Prostate gland (tissue), 2 donors: ENCODE measurements around the gene GOLGA8Q. TPM values are rescaled to one million over a fixed set of nuclear protein-coding genes. Genes with fewer than 3 reads are reported as not detected.
"Not testable (repeated sequence)": the region's sequence is repeated elsewhere in the genome, so short reads cannot be mapped to it uniquely, and the experiment has no call there.

Source experiments
- DNase-seq: peaks from one replicate; pipeline ENCODE4 v3.0.0-alpha.2; 2019; ENCODE audit warnings: low spot score
- H3K27ac ChIP-seq, 2 donors: fragments of 200-600 bp; sonication (generic); 2 replicates each; pipeline ENCODE4 v1.5.1; 2017 to 2019
- H3K27me3 ChIP-seq: fragments of 200-600 bp; sonication (generic); replicated peaks from 2 replicates; pipeline ENCODE4 v1.5.1; 2019; ENCODE audit not compliant: insufficient read depth
- H3K36me3 ChIP-seq, 2 donors: fragments of 200-600 bp; sonication (generic); 1 replicate in 1 of 2; 2 replicates in 1 of 2; pipeline versions ENCODE4 v1.5.1 to v1.8.1; 2017 to 2019
- H3K4me1 ChIP-seq: fragments of 200-600 bp; sonication (generic); replicated peaks from 2 replicates; pipeline ENCODE4 v1.5.1; 2019
- H3K4me3 ChIP-seq, 2 donors: fragments of 200-600 bp; sonication (generic); 2 replicates each; pipeline ENCODE4 v1.5.1; 2017 to 2019
- H3K9me3 ChIP-seq: fragments of 200-600 bp; sonication (generic); 2 replicates; pipeline ENCODE4 v1.5.1; 2017
- WGBS: methylation state at CpG from one replicate; pipeline ENCODE4 v1.1.5; 2018; 5-methylcytosine and 5-hydroxymethylcytosine counted together
- intact Hi-C: fragments of 100-400 bp; cut with DNase I; formaldehyde crosslinking; loops from one replicate; pipeline ENCODE4 v1.14.2; 2022
- total RNA-seq, 2 donors: library from RNA; depleted of rRNA; stranded (reverse); fragments of >200 nt; gene quantifications; one replicate each; pipeline ENCODE4 v1.1.0, GENCODE V29; 2016

Gene GOLGA8Q, protein sequence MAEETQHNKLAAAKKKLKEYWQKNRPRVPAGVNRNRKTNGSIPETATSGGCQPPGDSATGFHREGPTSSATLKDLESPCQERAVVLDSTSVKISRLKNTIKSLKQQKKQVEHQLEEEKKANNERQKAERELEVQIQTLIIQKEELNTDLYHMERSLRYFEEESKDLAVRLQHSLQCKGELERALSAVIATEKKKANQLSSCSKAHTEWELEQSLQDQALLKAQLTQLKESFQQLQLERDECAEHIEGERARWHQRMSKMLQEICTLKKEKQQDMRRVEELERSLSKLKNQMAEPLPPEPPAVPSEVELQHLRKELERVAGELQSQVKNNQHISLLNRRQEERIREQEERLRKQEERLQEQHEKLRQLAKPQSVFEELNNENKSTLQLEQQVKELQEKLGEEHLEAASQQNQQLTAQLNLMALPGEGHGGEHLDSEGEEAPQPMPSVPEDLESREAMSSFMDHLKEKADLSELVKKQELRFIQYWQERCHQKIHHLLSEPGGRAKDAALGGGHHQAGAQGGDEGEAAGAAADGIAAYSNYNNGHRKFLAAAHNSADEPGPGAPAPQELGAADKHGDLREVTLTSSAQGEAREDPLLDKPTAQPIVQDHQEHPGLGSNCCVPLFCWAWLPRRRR
- total RNA-seq, result 1 to 10 TPM; 1.5 to 2.2 TPM

DNA sequence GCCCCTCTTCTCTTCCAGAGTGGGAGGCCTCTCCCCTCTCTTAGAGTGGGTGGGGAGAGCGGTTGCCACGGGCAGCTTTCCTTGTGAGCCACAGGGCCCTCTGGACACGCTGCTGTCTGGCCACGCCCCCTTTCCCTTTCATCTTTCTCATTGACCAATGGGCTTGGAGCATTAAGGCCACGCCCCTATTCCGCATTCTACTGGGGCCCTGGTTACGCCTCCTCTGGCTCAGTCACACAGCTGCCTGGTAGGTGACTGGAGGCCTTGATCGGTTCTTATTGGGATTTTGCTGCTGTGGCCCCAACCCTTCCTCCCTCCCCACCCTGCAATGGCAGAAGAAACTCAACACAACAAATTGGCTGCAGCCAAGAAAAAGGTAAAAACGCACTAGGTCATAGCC, at the start of gene GOLGA8Q:
Gene GOLGA8Q, plus strand, starts transcription at position 301 of the 400 bp plus-strand sequence. Its CDS starts 28 bp downstream, at position 329.
- H3K36me3 ChIP-seq, intact Hi-C loops, H3K9me3 ChIP-seq, H3K27ac ChIP-seq, DNase-seq, H3K4me3 ChIP-seq, H3K4me1 ChIP-seq, H3K27me3 ChIP-seq: not testable (repeated sequence)
- 97% methylated on average over 4 of the region's 9 CpGs for WGBS

DNA sequence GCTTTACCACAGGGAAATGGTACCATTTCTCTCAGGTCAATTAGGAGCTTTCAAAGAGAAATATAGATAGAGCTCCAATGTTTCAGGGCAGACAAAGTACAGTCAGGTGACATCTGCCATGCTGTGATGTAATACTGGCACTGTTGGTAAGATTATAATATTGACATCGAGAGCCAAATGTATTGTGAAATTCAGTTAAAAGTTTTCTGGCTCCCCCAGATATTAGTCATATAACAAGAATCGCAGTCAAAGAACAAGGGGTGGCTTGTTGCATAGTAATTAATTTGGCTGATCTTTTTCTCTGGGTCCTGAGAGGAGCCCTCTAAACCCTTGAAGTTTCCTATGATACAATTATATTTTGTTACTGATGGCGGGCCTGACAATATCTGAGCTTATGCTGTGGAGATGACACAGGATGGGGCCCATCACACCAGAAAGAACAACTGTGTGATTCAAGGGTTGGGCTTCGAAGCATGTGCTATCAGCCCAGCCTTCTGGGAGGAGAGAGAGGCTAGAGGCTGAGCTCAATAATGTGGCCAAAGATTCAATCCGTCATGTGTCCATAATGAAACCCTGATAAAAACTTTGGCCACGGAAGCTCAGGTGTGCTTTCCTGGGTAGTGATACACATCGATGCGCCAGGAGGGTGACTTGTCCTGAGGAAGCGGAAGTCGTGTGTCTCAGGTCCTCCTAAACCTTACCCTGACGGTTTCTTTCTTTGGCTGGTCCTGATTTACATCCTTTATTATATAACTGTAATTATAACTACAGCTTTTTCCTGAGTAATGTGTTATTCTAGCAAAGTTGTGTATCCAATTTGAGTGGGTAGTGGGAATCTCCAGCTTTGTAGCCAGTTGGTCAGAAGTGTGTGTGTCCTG, 48.7 kb upstream of the GOLGA8Q start:
- intact Hi-C loops, result not testable (repeated sequence)

DNA sequence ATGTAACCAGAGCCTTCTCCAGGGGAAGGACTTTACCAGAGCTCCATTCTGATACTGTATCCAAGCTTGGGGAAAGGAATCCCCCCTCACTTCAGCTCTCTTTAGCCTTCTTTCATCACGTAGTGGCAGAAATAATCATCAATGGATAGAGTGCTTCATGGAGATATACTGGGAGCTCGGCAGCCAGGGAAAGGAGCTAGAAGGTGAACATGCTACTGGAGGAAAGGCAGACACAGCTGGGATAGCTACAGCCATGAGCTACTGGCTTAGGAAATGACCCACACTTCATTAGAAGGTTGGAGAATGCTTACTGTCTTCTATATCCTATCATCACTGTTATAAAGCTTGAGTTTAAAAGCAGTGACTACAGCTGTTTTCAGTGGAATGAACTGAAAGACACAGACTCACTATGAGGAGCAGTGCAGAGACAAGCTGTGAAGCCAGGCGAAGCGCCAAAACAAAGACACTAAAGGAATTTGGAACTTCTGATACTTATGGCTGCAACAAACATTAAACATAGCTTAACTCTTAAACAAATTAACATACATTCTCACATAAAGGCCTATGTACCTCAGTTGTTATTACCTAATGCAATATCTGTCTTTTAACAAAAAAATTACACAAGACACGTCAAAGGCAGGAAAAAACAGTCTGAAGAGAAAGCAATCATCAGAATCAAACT, 47.5 kb upstream of the GOLGA8Q start:
- H3K4me3 ChIP-seq, intact Hi-C loops, H3K36me3 ChIP-seq, DNase-seq, H3K27me3 ChIP-seq, H3K9me3 ChIP-seq, H3K27ac ChIP-seq, H3K4me1 ChIP-seq: not testable (repeated sequence)
- WGBS, result 30% methylated on average over 3 of the region's 5 CpGs

More for the DNA sequence above, 48.7 kb upstream of the GOLGA8Q start:
- DNase-seq, H3K9me3 ChIP-seq, H3K36me3 ChIP-seq, H3K4me3 ChIP-seq, H3K27ac ChIP-seq, H3K27me3 ChIP-seq, H3K4me1 ChIP-seq: not testable (repeated sequence)
- WGBS, result no CpG with 5 or more reads among the region's 11 CpGs

DNA sequence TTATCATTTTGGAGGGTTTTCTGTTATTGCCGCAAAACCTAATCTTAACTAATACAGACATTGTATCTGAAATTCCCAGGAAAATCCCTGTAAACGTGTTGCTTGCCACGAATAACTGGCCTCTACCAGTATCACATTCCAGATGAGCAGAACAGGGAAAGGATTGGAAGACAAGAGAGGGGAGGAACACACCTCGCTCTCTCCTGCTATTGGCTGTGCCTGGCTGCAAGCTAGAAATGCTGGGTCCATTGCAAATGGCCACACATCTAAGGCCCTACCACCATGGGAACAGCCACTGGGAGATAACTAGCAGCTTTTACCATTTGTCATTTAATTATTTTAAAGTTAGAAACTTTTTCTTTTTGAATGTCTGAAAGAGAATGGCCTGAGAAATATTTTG, 37.3 kb upstream of the GOLGA8Q start:
- H3K4me3 ChIP-seq, intact Hi-C loops, DNase-seq, H3K4me1 ChIP-seq, H3K27me3 ChIP-seq, H3K27ac ChIP-seq, H3K9me3 ChIP-seq, H3K36me3 ChIP-seq: not testable (repeated sequence)
- WGBS, result no CpG with 5 or more reads among the region's 4 CpGs

DNA sequence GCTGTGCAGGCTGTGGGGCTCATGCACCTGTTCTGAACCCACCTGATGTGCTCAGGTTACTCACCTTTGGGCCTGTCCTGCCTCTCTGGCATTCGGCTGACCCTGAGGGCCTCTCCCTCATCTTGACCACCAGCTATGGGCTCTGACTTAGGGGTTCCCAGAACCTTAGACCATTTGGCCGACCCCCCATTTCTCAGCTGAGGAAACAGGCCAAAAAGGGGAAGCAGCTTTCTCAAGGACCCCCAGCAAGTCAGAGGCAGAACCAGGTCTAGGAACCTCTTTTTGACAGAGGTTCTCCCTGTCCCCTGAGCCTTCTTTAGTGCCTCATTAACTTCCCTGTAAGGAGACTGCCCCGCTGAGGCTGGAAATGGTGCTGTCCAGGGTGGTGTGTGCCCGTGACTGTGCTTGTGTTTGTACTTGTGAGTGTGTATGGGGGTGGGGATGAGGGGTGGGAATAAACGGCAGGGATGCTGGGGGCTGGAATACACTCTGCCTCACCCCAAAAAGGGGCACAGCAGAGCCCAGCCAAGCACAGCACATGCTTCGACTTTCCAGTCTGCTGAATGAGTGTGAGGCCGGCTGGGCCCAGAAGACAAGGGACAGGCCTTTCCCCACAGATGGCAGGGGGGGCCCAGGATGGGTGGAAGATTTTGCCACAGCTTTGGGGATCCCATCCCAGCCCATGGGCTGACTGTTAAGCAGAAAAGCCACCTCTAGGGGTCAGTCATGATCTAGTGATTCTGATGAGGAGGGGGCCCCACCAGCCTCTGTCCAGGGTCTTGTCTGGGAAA, 28.2 kb upstream of the GOLGA8Q start:
- intact Hi-C loops, H3K27me3 ChIP-seq, H3K4me3 ChIP-seq: not testable (repeated sequence)

DNA sequence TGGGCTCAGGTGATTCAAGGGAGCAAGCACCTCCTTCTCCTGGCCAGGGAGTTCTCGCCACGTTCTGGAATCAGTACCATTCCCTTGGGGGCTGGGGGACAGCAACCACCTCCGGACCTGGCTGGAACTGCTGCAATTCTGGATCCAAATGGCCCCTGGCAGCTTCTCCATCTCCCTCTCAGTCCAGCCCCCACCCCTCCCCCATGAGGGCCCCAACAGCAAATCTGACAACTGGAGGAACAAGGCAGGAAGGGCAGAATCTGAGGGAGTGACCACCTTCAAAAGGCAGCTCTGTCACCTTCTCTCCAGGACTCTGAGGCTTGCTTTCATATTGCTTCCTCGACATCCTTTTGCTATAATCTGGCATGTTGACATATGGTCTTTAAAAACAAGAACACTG, 25.9 kb upstream of the GOLGA8Q start:
- intact Hi-C loops, H3K4me3 ChIP-seq, H3K36me3 ChIP-seq, H3K9me3 ChIP-seq, H3K27ac ChIP-seq, H3K4me1 ChIP-seq, DNase-seq, H3K27me3 ChIP-seq: not testable (repeated sequence)
- no CpG with 5 or more reads among the region's 4 CpGs for WGBS

More for the DNA sequence above, 28.2 kb upstream of the GOLGA8Q start:
- not testable (repeated sequence) for H3K9me3 ChIP-seq, DNase-seq, H3K36me3 ChIP-seq, H3K27ac ChIP-seq, H3K4me1 ChIP-seq
- 75% methylated on average over 1 of the region's 7 CpGs for WGBS

DNA sequence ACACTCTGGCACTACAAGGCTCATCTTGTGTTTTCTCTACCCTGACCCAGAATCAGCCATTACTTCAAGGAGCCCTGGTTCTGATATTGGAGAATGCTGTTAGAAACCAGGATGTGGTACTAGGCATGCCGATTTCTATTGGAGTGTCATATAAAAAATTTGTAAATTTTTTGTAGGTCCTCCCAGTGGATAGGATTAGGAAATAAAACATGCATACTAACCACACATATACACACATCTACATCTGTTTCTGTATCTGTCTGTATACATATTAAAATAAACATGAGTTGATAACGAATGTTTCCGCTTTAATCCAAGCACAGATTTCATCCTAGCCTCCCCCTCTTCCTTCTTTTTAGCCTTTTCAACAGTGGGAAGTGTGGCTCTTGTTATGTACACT, 22.8 kb upstream of the GOLGA8Q start:
- H3K27me3 ChIP-seq, H3K36me3 ChIP-seq, H3K4me3 ChIP-seq, H3K27ac ChIP-seq, DNase-seq, H3K9me3 ChIP-seq, H3K4me1 ChIP-seq, intact Hi-C loops: not testable (repeated sequence)
- WGBS, result no CpG with 5 or more reads among the region's 3 CpGs
